Dedifferentiated amniotic fluid mesenchymal stem cell (primary cell): ENCODE measurements around the gene KPNA1.

Experiments
- DNase-seq: peaks from one replicate; pipeline ENCODE4 v3.0.0-alpha.2; 2016; ENCODE audit errors: extremely low spot score

The KPNA1 gene

DNA sequence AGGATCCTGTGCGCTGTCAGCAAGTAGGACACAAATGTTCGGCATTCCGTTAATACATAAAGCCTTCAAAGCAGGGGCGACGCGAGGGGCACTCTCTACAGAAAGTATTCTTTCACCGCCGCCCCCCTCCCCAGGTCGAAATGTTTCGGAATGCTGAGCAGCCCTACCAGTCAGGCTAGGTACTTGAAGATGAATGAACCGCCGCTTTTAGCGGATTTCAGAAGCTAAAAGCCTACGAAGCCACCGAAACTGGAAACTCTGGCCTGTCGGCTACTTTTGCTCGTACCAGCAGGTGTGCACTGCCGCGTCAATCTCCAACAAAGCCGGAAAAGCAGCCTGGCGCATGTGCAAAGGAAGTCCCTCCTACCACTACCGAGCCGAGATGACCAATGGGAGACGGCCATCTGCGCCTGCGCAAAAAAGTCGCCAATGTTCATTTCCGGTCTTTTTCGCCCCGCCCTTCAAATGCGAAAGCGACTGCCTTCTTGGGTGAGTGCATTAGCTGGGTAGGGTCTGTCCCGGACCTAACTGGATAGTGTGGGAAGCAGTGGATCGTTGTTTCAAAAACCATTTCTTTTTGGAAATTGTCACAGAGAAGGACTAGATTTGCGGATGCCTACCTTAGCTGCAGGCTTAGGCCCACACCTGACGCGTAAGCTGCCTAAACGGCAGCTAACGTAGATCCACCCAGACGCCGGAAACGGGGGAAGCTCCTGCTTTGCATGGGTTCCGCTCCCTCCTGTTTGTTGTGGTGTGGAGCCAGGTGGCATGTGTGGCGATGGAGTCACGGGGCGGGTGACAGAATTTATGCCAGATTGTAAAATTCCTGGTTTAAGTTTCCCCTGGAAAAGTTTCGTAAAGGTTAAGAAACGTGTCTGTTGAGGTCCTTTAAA is 98.7 kb downstream of the KPNA1 start, which contains the start of gene WDR5B:
WDR5B (minus strand) TSS at position 301 of the 893 bp plus-strand sequence. CDS start 534 bp downstream, outside the sequence.
- peak; percentile 98 for DNase-seq

DNA sequence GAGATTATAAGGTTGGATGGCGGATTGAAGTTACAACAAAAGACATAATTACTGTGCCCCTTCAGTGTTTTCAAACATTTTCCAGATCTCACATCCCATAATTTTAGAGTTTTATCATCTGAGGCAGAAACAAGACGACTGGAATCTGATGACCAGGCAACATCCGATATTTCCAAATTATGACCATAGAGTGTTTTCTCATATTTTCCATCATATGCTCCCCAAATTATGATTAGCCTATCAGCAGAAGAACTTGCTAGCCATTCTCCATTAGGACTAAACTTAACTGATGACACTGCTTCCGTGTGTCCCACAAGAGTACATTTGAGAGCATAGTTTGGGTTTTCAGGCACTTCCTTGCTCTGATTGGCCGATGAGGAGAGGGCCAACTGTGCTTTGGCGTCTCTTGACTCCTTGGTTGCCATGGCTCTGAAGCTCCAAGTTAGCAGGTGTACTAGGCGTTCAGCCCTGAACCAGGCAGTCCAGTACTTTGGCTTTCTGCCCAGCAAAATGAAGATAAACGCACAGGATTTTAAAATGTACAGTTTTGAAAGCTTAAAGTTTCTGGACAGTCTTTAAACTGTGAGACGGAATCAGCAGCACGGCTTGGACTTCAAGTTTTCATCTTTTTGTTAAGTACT is 99.5 kb downstream of the KPNA1 start:
- peak; percentile 40 for DNase-seq

DNA sequence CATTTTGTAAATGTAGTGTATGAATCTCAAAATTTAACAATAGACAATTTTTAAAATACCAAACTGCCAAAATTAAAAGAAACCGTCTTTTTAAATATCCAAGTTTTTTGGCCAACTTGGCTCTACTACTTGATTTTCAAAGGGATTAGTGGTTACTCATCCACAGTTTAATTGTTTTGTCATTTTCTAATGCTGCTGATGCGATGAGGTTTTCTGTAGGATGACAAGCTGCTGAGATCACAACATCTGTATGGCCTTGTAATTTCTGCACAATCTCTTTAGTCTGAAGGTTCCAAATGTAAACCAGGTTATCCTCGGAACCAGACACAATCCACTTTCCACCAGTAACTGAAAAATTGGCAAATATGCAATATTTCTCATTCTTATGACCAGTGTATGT is 100.3 kb downstream of the KPNA1 start:
- DNase-seq = no peak

- no peak for DNase-seq
These were observed 104.1 kb downstream of the KPNA1 start for GRCh38 chr3:122410639-122411038.

GRCh38 chr3:122410111-122410510 is 104.6 kb downstream of the KPNA1 start:
- no peak for DNase-seq

DNA sequence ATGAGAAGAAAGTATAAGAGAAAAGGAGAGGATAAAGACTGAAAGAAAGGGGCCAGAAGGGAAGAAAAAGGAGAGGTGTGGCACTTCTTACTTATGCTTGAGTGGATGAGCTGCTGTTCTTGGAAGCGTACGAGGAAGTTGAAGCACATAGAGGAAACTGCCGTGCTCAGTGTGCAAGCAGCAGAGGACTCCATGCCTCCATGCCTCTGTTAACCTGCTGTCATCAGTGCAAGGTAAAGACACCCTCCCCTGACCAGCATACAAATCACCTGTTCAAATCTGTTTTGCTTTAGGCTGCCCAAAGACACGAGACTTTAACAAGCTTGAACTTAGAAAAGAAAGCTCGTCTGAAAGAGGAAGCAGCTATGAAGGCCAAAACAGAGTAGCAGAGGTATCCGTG is 105.3 kb downstream of the KPNA1 start:
- DNase-seq = no peak

DNA sequence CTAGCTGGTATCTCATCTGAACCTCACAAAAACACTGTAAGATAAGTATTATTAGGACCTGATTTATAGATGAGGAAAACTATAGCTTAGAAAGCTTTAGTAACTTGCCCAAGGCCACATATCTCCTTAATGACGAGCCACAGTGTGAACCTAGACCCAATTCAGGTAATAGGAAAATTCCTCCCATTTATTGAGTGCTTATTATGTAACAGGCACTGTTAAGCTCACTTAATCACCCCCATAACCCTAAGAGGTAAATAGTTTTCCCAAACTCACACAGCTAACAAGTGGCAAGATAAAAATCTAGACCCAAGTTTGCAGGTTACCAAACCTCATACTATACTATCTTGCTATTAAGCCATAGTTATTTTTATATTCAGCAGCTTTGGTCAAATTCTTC is 106.8 kb downstream of the KPNA1 start:
- no peak for DNase-seq

DNA sequence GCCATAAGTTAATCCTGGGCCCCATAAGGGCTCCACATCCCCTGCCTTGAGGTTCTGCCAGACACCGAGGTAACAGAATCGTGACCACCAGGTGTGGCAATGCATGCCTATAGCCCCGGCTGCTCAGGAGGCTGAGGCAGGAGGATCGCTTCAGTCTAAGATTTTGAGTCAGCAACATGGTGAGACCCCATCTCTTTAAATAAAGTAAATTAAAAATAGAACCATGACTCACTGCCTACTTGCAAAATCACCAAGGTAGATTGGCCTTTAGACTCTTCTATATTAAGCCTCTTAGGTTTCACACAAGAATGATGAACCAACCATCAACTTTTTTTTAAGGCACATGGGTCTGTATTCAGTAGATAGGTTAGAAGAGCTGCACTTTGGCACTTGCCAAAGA is 108.5 kb downstream of the KPNA1 start:
- no peak for DNase-seq

- DNase-seq = no peak
These were observed 109.7 kb downstream of the KPNA1 start for GRCh38 chr3:122405015-122405414.

- no peak for DNase-seq
These were observed 111.2 kb downstream of the KPNA1 start for GRCh38 chr3:122403489-122403888.

DNA sequence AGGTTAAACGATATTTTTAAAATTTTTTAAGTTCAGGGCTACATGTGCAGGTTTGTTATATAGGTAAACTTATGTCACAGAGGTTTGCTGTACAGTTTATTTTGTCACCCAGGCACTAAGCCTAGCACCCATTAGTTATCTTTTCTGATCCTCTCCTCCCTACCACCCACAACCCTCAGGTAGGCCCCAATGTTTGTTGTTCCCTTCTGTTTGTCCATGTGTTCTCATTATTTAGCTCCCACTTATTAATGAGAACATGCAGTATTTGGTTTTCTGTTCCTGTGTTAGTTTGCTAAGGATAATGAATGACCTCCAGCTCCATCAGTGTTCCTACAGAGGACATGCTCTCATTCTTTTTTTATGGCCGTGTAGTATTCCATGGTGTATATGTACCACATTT is 115.8 kb downstream of the KPNA1 start:
- DNase-seq = no peak

DNA sequence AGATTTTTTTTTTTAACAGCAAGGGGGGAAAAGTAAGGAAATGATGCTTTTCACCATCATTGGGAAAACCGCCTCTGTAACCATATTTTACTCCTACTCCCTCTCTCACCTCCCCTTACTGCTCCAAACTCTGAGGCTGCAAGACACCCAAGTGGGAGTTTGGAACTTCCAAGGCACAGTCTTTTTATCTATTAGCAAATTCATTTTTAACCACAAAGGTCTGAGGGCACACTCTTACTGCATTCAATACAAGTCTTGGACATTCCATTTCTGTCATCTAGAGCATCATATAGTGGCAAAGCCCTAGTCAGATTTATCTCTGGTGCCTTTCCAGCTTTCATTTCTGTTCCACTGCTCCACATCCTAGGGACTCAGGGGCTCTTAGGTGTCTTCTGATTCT is 117.5 kb downstream of the KPNA1 start:
- no peak for DNase-seq

- no peak for DNase-seq
These were observed 118.2 kb downstream of the KPNA1 start for GRCh38 chr3:122396511-122396910.

DNA sequence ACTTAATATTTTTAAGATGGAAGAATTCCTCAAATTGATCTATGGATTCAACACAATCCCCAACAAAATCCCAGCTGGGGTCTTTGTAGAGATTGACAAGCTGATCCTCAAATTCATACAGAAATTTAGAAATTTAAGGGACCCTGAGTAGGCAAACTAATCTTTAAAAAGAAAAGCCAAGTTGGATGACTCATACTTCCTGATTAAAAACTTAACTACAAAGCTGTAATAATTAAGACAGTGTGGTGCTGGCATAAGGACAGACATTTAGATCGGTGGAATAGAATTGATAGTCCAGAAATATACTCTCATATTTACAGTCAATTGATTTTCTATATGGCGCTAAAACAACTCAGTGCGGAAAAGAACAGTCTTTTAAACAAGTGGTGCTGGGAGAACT is 119.2 kb downstream of the KPNA1 start:
- no peak for DNase-seq

DNA sequence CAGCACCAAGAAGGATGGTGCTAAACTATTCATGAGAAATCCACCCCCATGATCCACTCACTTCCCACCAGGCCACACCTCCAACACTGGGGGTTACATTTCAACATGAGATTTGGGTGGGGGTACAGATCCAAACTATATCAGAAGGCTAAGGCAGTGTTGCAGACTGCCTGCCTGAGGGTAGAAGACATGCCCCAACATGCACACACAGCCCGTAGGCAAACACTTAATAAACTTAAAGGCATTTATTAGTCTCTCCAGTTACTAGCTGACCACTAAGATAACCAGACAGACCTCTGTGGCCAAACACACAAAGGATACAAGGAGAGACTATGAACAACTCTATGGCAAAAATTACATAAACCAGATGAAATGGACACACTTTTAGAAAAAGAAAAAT is 120.6 kb downstream of the KPNA1 start:
- no peak for DNase-seq

DNA sequence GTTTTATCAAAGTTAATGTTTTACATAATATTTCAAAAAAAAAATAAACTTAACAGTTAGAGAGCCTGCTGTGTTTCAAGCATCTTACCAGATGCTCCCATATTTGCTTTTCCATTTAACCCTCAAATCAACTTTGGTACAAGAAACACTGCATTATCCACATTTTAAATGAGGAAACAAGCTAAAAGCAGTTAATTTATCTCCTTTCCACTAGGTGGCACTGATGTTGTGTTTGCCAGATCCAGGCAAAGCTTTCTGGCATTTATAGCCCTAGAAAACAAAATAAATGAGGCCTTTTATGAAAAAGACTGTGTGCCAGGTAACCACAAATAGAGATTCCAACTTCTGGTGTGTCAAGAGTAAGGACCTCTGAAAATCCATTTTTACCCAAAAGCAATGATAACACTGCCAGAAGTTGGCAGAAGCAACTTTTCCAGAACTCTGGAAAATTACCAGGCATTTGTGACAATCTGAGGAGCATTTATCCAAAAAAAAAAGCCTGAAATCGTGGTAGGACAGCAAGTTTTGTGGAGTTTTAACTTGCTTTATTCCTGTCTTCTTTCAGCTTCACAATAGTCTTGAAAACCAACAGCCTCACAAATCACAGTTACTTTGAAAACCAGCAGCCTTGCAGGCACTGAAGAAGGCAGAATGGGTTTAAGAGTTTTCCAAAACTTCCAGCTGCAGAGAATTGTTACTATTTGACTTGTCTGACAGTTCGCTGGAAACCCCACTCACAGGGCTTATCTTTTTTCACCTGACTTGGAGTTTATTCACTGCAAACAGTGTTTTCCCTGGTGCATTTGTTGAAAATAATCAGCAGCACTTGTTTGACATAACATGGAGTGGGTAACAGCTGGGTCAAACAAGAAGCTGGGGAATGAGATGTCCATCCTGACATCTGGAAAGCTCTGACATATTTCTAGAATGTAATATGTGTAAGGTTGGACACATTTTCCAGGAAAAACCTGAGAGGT is 121.6 kb downstream of the KPNA1 start:
- DNase-seq = peak; percentile 67

GRCh38 chr3:122391681-122392446 is 122.9 kb downstream of the KPNA1 start:
- no peak for DNase-seq

GRCh38 chr3:122390665-122391064 is 124.1 kb downstream of the KPNA1 start:
- DNase-seq = no peak

GRCh38 chr3:122389892-122390291 is 124.8 kb downstream of the KPNA1 start:
- DNase-seq = no peak

DNA sequence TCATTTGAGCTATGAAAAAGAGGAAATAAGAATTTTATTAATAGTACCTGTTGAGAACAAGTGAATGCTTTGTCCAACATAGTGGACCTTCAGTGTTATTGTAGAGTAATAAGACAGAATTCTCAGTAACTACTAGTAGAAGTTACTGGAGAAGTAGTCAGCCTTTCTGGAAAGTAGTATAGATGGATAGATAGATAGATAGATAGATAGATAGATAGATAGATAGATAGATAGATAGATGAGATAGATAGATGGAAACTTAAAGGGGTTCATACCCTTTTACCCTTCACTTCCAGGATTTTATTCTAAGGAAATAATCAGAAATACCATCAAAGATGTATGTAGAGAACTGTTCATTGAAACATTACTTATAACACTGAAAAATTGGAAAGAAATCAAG is 125.5 kb downstream of the KPNA1 start:
- no peak for DNase-seq

- DNase-seq = no peak
These were observed 127.0 kb downstream of the KPNA1 start for GRCh38 chr3:122387709-122388108.
